ENCODE data around the gene SLC9A8.

Gene SLC9A8

DNA sequence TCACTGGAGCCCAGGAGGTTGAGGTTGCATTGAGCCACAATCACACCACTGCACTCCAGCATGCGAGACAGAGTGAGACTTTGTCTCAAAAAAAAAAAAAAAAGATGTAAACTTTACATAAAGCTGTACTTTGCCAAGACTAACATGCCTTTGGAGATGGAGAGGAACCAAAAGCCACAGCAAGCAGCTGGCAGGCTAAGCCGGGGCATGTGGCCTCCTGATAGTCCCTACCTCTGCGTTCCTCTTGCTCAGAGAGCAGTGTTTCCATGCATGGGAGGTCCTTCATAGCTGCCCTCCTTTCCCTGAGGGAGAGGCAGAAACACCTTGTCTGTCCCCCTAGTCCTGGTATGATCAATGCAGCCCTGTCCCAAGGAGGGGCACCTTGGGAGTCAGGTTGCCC is 67.5 kb downstream of the SLC9A8 start:
- DNase-seq: no peak

GRCh38 chr20:49880724-49881445 is 68.3 kb downstream of the SLC9A8 start:
- no peak for DNase-seq

GRCh38 chr20:49882171-49882970 is 69.7 kb downstream of the SLC9A8 start:
- no peak for DNase-seq

- DNase-seq: no peak
Measured at GRCh38 chr20:49883246-49883802, 70.7 kb downstream of the SLC9A8 start.

- DNase-seq: no peak
Measured at GRCh38 chr20:49885558-49886332, 73.1 kb downstream of the SLC9A8 start.

DNA sequence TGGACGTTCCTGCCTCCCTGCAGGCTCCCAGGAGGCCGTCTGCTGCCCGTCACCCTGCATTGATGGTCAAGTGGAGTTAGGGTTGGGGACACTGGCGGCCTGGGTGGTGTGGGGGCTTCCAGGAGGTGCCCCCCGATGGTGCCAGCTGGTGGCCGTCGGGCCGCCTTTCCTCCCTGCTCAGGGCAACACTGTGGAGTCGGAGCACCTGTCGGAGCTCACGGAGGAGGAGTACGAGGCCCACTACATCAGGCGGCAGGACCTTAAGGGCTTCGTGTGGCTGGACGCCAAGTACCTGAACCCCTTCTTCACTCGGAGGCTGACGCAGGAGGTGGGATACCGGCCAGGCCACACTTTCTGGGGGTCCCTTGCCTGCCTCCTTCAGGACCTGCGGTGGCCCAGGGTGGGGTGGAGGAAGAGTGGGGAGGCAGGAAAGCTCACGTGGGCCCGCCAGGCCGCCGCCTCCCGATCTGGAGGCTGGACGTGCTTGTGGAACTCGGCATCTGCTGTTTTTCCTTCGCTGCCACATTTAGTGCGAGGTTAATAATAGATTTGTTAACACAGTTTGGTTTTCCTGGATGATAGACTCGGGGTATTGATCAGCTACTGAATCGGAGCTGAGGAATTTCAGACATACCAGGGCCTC is 74.1 kb downstream of the SLC9A8 start:
- no peak for DNase-seq

GRCh38 chr20:49887251-49888211 is 74.9 kb downstream of the SLC9A8 start:
- no peak for DNase-seq

GRCh38 chr20:49888212-49889000 is 75.8 kb downstream of the SLC9A8 start:
- peak; percentile 24 for DNase-seq

- DNase-seq: no peak
Measured at GRCh38 chr20:49889001-49889934, 76.6 kb downstream of the SLC9A8 start.

DNA sequence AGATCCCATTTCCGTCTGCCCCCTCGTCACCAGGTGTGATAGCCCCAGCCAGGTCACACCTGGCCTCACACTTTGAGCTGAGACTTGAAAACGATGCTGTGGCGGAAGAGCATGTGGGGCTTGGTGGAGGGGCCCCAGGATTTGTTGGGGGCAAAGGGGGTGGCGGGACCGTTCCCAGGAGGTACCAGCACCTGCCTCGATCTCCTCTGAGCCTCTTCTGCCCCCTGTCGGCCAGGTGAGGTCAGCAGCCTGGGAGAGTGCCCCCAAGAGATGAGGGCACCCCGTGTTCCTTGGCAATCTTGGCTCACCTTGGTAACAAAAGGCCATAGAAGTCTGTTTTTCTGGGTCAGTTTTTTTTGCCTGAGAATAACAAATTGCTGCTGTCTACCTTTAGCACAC is 77.3 kb downstream of the SLC9A8 start:
- no peak for DNase-seq

DNA sequence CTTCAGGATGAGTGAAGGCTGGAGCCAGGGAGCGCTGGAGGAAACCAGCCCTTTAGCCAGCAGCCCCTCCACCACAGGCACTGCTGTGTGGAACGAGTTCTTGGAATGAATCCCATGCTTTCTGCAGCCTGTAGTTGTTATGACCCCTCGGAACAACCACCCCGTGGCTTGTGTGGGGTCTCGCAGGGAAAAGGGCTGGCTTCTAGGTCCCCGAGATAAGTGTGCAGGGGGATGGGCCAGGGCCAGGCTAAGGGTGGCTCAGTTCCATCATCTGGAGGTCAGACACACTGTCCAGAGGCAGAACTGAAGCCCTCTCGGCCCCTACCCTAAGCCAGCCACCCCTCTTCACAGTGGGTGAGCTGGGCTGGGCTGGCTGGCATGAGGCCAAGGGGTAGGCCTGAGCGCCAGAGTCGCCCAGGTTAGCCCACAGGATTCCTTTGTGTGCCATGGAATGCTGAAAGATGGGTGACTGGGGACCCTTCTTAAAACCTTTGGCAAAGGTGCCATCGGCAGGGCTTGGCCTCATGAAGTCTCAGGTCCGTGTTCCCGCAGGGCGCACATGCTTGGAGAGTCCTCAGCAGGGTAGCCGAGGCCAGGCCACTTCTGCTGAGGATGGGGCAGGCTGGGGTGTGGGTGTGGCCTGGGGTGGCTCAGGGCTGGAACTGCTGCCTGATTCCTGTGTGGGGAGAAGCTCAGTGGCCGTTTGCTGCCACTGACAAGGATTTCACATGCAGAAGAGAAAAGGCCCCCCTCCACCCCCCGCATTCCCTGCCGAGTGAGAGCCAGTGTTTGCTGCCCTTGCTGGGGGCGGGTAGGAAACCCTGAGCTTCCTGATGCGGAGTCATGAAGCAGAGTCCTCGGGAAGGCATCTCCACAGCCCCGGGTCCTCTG is 78.1 kb downstream of the SLC9A8 start:
- no peak for DNase-seq

DNA sequence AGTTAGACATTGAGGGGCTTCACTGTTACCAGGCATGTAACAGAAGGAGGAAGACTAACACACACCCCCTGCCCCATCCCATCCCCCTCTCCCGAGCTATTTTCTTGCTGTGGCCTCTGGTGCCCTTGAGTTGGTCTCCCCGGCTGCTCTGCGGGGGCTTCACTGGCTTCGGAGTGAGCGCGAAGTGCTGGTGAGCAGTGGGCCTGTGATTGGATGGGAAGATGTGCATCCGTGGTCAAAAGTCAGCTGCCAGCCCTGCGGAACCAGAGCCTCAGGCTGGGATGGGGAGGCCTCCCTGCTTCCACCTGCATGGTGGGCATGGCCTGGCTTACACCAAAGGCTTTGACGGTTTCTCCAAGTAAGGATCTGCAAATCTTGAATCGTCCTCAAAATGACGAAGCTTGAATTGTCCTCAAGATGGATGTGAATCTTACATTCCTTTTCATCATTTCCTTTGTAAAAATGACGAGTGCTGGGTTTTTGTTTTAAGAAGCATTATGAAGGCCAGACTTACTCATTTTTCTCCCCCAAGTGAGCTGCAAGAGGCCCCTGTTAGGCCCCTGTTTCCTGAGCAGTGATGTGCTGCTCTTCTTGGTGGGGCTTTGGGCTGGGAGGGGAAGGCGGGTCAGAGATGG is 79.0 kb downstream of the SLC9A8 start:
- DNase-seq: no peak

DNA sequence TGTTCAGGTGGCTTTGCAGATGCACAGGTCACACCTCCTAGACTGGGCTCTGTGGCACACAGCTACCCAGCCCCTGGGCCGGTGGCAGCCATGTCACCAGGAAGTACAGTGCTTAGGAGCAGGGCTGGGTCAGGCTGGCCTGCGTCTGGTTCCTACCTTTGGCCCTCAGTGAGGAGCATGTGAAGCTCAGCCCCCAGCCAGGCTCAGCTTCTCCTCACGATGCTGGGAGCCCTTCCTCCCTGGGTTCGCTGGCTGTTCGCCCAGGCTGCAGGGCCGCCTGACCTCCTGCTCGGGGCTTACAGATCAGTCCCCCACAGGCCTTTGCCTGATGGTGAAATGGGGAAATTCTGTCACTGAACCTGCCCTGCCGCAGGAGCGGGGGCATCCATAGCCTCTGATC is 79.6 kb downstream of the SLC9A8 start:
- no peak for DNase-seq

DNA sequence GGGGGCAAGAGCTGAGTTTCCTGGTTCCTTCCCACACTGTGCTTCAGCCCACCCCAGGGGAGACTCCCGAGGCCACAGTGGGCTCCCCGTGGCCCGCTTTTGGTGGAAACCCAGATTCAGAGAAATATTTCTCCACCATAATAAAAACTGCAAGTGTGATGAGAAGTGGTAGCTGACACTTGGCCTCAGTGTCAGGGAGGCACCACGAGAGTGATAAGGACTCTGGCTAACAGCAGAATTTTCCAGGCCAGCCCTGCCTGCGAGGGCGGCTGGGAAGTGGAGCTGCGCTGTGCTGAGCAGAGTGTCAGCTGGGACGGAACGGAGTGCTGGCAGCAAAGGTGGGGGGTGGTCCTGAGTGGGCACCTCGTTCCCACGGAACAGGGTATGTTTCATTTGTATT is 80.2 kb downstream of the SLC9A8 start:
- no peak for DNase-seq

- DNase-seq: no peak
Measured at GRCh38 chr20:49893242-49894072, 80.8 kb downstream of the SLC9A8 start.

GRCh38 chr20:49894073-49894470 is 81.4 kb downstream of the SLC9A8 start:
- no peak for DNase-seq

Data from DMS 273 treated with DMSO at 0.1 percent for 48 hours (cell line).